HCT116 (cell line): ENCODE measurements around the gene KHDRBS2.

ENCODE experiments used
- EZH2phosphoT487 ChIP-seq: fragments of 200-600 bp; IDR thresholded peaks from 2 replicates; pipeline ENCODE4 v1.6.1; 2018; ENCODE audit warnings: antibody characterized with exemption, borderline replicate concordance
- JUND ChIP-seq: IDR thresholded peaks from 2 replicates; pipeline ENCODE4 v1.6.1; 2012
- POLR2A ChIP-seq: IDR thresholded peaks from 2 replicates; pipeline ENCODE4 v1.7.0; 2011; ENCODE audit warnings: borderline replicate concordance; ENCODE audit not compliant: insufficient read depth, insufficient read length; ENCODE audit errors: extremely low read depth
- POLR2AphosphoS5 ChIP-seq: IDR thresholded peaks from 2 replicates; pipeline ENCODE4 v1.6.1; 2011; ENCODE audit warnings: mild to moderate bottlenecking, low read depth, low read length, moderate library complexity
- RAD21 ChIP-seq: IDR thresholded peaks from 2 replicates; pipeline ENCODE4 v1.6.1; 2012; ENCODE audit warnings: low read depth, mild to moderate bottlenecking
- SP1 ChIP-seq: IDR thresholded peaks from 2 replicates; pipeline ENCODE4 v1.6.1; 2012; ENCODE audit warnings: low read depth
- ZNF274 ChIP-seq: fragments of 200-500 bp; sonication (Bioruptor generic); IDR thresholded peaks from 2 replicates; pipeline ENCODE4 v1.6.1; 2014; ENCODE audit warnings: mild to moderate bottlenecking, low read depth, low read length, inconsistent platforms
- TF ChIP-seq, protein P1 (sequence below), 3 experiments: fragments of 200-600 bp in 1 of 3; sonication (generic) in 1 of 3; IDR thresholded peaks in 2 of 3; conservative IDR thresholded peaks in 1 of 3; 2 replicates each; pipeline ENCODE4 v1.5.1; 2012 to 2017; ENCODE audit warnings: low read depth in 2 of 3, low read length in 2 of 3, antibody characterized with exemption in 1 of 3, borderline replicate concordance in 1 of 3, control low read depth in 1 of 3, mild to moderate bottlenecking in 1 of 3, mixed read lengths in 1 of 3, mixed run types in 1 of 3, moderate library complexity in 1 of 3; ENCODE audit not compliant: insufficient read depth in 1 of 3
- TF ChIP-seq, protein P2 (sequence below): IDR thresholded peaks from 2 replicates; pipeline ENCODE4 v1.6.1; 2012; ENCODE audit warnings: low read depth

DNA sequence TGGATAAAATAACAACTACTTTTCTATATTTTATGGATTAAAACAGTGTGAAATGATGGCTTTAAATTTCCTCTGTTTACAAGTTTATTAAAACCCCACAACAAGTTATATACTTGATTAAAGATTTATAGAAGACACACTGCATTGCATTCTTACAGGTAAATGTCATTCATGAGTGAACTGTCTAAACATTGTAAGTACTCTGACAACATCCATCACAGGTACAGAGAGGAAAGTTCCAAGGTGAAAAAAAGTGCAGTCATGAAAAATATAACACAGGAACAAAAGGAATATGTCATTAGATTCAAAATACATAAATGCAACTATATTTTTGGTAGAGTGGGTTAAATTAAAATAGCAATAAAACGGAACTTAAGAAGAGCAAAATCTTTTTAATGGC is 156.9 kb downstream of the KHDRBS2 start:
- TF ChIP-seq, protein P1, sequence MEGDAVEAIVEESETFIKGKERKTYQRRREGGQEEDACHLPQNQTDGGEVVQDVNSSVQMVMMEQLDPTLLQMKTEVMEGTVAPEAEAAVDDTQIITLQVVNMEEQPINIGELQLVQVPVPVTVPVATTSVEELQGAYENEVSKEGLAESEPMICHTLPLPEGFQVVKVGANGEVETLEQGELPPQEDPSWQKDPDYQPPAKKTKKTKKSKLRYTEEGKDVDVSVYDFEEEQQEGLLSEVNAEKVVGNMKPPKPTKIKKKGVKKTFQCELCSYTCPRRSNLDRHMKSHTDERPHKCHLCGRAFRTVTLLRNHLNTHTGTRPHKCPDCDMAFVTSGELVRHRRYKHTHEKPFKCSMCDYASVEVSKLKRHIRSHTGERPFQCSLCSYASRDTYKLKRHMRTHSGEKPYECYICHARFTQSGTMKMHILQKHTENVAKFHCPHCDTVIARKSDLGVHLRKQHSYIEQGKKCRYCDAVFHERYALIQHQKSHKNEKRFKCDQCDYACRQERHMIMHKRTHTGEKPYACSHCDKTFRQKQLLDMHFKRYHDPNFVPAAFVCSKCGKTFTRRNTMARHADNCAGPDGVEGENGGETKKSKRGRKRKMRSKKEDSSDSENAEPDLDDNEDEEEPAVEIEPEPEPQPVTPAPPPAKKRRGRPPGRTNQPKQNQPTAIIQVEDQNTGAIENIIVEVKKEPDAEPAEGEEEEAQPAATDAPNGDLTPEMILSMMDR (IDR thresholded peaks at IDR 0.05 in 2 of 3, conservative IDR thresholded peaks at IDR 0.05 in 1 of 3; ENCODE audit: borderline replicate concordance in 1 of 3, insufficient read depth in 1 of 3, low read depth in 2 of 3, low read length in 2 of 3) = no peak
- TF ChIP-seq, protein P2, sequence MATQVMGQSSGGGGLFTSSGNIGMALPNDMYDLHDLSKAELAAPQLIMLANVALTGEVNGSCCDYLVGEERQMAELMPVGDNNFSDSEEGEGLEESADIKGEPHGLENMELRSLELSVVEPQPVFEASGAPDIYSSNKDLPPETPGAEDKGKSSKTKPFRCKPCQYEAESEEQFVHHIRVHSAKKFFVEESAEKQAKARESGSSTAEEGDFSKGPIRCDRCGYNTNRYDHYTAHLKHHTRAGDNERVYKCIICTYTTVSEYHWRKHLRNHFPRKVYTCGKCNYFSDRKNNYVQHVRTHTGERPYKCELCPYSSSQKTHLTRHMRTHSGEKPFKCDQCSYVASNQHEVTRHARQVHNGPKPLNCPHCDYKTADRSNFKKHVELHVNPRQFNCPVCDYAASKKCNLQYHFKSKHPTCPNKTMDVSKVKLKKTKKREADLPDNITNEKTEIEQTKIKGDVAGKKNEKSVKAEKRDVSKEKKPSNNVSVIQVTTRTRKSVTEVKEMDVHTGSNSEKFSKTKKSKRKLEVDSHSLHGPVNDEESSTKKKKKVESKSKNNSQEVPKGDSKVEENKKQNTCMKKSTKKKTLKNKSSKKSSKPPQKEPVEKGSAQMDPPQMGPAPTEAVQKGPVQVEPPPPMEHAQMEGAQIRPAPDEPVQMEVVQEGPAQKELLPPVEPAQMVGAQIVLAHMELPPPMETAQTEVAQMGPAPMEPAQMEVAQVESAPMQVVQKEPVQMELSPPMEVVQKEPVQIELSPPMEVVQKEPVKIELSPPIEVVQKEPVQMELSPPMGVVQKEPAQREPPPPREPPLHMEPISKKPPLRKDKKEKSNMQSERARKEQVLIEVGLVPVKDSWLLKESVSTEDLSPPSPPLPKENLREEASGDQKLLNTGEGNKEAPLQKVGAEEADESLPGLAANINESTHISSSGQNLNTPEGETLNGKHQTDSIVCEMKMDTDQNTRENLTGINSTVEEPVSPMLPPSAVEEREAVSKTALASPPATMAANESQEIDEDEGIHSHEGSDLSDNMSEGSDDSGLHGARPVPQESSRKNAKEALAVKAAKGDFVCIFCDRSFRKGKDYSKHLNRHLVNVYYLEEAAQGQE = no peak
- TF ChIP-seq RAD21 (no peak), POLR2AphosphoS5 (no peak), EZH2phosphoT487 (no peak), SP1 (no peak), ZNF274 (no peak), POLR2A (no peak), JUND (no peak)
